ENCODE data around the gene WDCP.

Gene WDCP

GRCh38 chr2:24022324-24022974 lies 24.7 kb downstream of the WDCP start (continued):
- TF ChIP-seq POU6F1 (CRISPR knock-in tag; IDR thresholded peaks at IDR 0.05; ENCODE audit: borderline replicate concordance, low read depth) (no peak), TSHZ2 (CRISPR knock-in tag; IDR thresholded peaks at IDR 0.05) (no peak), PATZ1 (CRISPR knock-in tag; IDR thresholded peaks at IDR 0.05; ENCODE audit: borderline replicate concordance) (no peak), SNAI2 (CRISPR knock-in tag; IDR thresholded peaks at IDR 0.05) (no peak), TOX (CRISPR knock-in tag; IDR thresholded peaks at IDR 0.05; ENCODE audit: borderline replicate concordance) (no peak), ZFP30 (CRISPR knock-in tag; IDR thresholded peaks at IDR 0.05) (no peak), CSDC2 (CRISPR knock-in tag; IDR thresholded peaks at IDR 0.05) (no peak), ZFP3 (CRISPR knock-in tag; IDR thresholded peaks at IDR 0.05) (no peak)

GRCh38 chr2:24021122-24021998 lies 25.8 kb downstream of the WDCP start:
- peak; percentile 71 for ATAC-seq

More at GRCh38 chr2:24021122-24021998, 25.8 kb downstream of the WDCP start:
- TF ChIP-seq CREB5 (CRISPR knock-in tag; IDR thresholded peaks at IDR 0.05; ENCODE audit: low read depth) = no peak
- TF ChIP-seq PPARA (CRISPR knock-in tag; IDR thresholded peaks at IDR 0.05; ENCODE audit: borderline replicate concordance) = no peak
- no peak for TF ChIP-seq SNAI2 (CRISPR knock-in tag; IDR thresholded peaks at IDR 0.05)
- TF ChIP-seq ZNF565 (CRISPR knock-in tag; conservative IDR thresholded peaks at IDR 0.05; ENCODE audit: low read depth) = no peak
- TF ChIP-seq ZNF70 (CRISPR knock-in tag; IDR thresholded peaks at IDR 0.05) = no peak
- no peak for TF ChIP-seq ZFP30 (CRISPR knock-in tag; IDR thresholded peaks at IDR 0.05)
- TF ChIP-seq POU6F1 (CRISPR knock-in tag; IDR thresholded peaks at IDR 0.05; ENCODE audit: borderline replicate concordance, low read depth) = no peak
- no peak for TF ChIP-seq ESRRG (CRISPR knock-in tag; IDR thresholded peaks at IDR 0.05)
- TF ChIP-seq ZFP3 (CRISPR knock-in tag; IDR thresholded peaks at IDR 0.05) = no peak
- TF ChIP-seq OSR1 (CRISPR knock-in tag; IDR thresholded peaks at IDR 0.05) = no peak
- no peak for TF ChIP-seq CSRNP3 (CRISPR knock-in tag; IDR thresholded peaks at IDR 0.05)
- no peak for TF ChIP-seq TSHZ2 (CRISPR knock-in tag; IDR thresholded peaks at IDR 0.05)
